Testis (tissue), 2 donors: ENCODE results near the gene MAP7.

Experiments
- POLR2A ChIP-seq: fragments of 450-650 bp; IDR thresholded peaks from one replicate; pipeline ENCODE4 v1.6.1; 2017; ENCODE audit warnings: antibody characterized with exemption, mild to moderate bottlenecking, moderate library complexity
- TF ChIP-seq, protein P1 (sequence below), 3 experiments: fragments of 450-650 bp in 2 of 3; fragments of 200-600 bp in 1 of 3; sonication (generic) in 1 of 3; IDR thresholded peaks; one replicate each; pipeline ENCODE4 v1.5.1; 2016 to 2019; ENCODE audit warnings: antibody characterized with exemption in 3 of 3, mild to moderate bottlenecking in 2 of 3, moderate library complexity in 1 of 3

DNA sequence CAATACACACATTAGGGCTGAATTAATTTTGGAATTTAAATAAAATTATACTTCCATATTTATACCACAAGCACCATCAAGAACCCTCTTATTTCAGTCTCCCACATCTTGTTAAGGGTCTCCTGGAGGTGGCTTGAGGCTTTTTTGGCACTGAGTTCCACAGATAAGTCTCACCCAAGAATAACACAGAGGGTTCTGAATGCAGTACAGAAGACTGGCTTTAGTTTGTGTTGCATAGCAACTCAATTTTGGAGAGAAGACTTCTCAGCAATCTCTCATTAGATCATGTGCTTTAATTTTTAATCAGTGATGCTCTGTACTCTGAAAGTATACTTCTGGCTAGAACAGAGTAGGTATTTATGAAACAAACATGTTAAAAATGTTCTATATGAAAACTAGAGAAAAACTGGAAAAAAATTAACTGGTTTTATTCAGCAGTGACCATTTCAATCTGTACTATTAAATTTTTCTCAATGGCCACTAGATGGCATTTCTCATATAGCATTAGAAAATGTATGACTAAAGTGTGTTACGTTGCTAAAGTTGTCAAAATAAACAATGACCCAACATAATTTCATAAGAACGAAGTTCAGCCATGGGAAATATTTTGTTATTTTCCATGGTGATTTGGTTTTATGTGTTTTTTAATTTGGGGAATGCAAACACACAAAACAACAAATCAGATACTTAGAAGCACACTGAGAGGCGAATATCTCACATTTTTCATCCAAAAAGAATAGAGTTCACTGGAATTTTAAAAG is 32.7 kb upstream of the MAP7 start:
- no peak for TF ChIP-seq POLR2A
- TF ChIP-seq, protein P1, sequence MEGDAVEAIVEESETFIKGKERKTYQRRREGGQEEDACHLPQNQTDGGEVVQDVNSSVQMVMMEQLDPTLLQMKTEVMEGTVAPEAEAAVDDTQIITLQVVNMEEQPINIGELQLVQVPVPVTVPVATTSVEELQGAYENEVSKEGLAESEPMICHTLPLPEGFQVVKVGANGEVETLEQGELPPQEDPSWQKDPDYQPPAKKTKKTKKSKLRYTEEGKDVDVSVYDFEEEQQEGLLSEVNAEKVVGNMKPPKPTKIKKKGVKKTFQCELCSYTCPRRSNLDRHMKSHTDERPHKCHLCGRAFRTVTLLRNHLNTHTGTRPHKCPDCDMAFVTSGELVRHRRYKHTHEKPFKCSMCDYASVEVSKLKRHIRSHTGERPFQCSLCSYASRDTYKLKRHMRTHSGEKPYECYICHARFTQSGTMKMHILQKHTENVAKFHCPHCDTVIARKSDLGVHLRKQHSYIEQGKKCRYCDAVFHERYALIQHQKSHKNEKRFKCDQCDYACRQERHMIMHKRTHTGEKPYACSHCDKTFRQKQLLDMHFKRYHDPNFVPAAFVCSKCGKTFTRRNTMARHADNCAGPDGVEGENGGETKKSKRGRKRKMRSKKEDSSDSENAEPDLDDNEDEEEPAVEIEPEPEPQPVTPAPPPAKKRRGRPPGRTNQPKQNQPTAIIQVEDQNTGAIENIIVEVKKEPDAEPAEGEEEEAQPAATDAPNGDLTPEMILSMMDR (IDR thresholded peaks at IDR 0.05), result peak; percentile 30 to 57 (median 54)
